ENCODE measurements around the gene BIN2. TPM values are rescaled to one million over a fixed set of nuclear protein-coding genes. Genes with fewer than 3 reads are reported as not detected.
"Not testable (repeated sequence)": the region's sequence is repeated elsewhere in the genome, so short reads cannot be mapped to it uniquely, and the experiment has no call there.

The BIN2 gene
- polyA plus RNA-seq, 1 donor from 2014 or later, result 93.8 TPM

DNA sequence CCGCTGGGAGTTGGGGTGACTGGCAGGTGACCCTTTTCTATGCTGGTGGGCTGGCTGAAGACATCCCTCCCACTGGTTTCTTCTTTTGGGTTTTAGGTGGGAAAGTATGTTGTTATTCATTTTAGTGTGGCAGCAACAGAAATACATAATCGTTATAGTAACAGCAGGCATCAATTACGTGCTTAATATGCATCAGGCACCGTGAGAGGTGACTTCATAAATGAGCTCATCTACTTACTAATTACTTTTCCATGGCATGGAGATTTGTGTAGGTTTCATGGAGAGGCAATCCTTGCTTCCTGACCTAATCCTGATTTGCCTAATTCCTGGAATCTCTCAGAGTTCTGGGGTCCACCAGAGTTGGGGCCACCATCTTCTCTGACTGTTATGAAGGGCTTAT is 35.9 kb upstream of the BIN2 start:
- no peak overlapping the region for H3K27ac Mint-ChIP-seq

DNA sequence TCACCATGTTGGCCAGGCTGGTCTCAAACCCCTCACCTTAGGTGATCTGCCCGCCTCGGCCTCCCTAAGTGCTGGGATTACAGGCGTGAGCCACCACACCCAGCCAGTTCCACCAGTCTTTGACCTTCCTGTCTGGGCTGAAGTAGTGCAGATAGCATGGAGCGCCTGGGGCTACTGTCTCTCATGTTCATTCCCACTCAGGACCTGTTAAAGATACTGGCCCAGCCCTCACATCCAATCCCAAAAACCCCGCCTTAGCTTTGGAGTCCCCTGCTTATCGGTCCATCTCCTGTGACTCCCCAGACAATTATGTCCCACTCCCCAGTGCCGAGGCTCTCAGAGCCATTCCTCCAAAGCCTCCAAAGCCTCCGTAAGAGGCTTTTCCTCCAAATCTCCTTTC is 34.5 kb upstream of the BIN2 start:
- no peak overlapping the region for H3K4me3 Mint-ChIP-seq
- H3K4me1 Mint-ChIP-seq, result peaks cover 10 to 18% (median 12%) of the 10 kb centered on the region in 3 donors
- H3K9me3 Mint-ChIP-seq, result no peaks in the 10 kb centered on the region
- H3K27ac Mint-ChIP-seq, result peak overlapping the region in 2 of 3 donors; percentile 49 to 59
- H3K27me3 Mint-ChIP-seq, result peaks cover 5% of the 10 kb centered on the region
- peaks cover 6% of the 10 kb centered on the region for H3K36me3 Mint-ChIP-seq

More for the DNA sequence above, 35.9 kb upstream of the BIN2 start:
- H3K27me3 Mint-ChIP-seq, result peaks cover 5% of the 10 kb centered on the region
- peaks cover 10 to 18% (median 12%) of the 10 kb centered on the region in 3 donors for H3K4me1 Mint-ChIP-seq
- peaks cover 6% of the 10 kb centered on the region for H3K36me3 Mint-ChIP-seq
- no peaks in the 10 kb centered on the region for H3K9me3 Mint-ChIP-seq
- H3K4me3 Mint-ChIP-seq, result no peak overlapping the region

- peak overlapping the region; percentile 8 to 87 (median 59) for H3K27ac Mint-ChIP-seq
- peaks cover 6% of the 10 kb centered on the region for H3K36me3 Mint-ChIP-seq
- H3K4me1 Mint-ChIP-seq, result peaks cover 10 to 18% (median 12%) of the 10 kb centered on the region in 3 donors
- H3K27me3 Mint-ChIP-seq, result peaks cover 5% of the 10 kb centered on the region
- H3K4me3 Mint-ChIP-seq, result peak overlapping the region in 3 of 4 donors; percentile 16 to 89 (median 78)
- H3K9me3 Mint-ChIP-seq, result no peaks in the 10 kb centered on the region
Observed at GRCh38 chr12:51357374-51358047, 33.5 kb upstream of the BIN2 start.

GRCh38 chr12:51351913-51352532 is 28.0 kb upstream of the BIN2 start:
- peaks cover 3% of the 10 kb centered on the region for H3K36me3 Mint-ChIP-seq
- no peaks in the 10 kb centered on the region for H3K9me3 Mint-ChIP-seq
- no peak overlapping the region for H3K4me3 Mint-ChIP-seq
- peaks cover under 1 to 2% (median 2%) of the 10 kb centered on the region in 3 donors for H3K4me1 Mint-ChIP-seq
- no peak overlapping the region for H3K27ac Mint-ChIP-seq
- H3K27me3 Mint-ChIP-seq, result no peaks in the 10 kb centered on the region

DNA sequence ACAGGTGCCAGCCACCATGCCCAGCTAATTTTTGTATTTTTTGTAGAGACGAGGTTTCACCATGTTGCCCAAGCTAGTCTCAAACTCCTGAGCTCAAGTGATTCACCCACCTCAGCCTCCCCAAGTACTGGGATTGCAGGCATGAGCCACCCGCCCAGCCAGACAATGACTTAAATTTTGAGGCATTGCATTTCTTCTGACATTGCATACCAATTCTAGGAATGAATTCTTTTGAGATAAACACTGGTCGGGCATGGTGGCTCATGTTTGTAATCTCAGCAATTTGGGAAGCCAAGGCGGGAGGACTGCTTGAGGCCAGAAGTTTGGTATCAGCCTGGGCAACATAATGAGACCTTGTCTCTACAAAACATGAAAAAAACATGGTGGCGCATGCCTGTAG is 25.1 kb upstream of the BIN2 start:
- Mint-ChIP-seq H3K36me3 (no peaks in the 10 kb centered on the region), H3K9me3 (no peaks in the 10 kb centered on the region), H3K4me1 (peaks cover 1 to 4% (median 3%) of the 10 kb centered on the region in 3 donors), H3K4me3 (no peak overlapping the region), H3K27ac (no peak overlapping the region), H3K27me3 (no peaks in the 10 kb centered on the region)

DNA sequence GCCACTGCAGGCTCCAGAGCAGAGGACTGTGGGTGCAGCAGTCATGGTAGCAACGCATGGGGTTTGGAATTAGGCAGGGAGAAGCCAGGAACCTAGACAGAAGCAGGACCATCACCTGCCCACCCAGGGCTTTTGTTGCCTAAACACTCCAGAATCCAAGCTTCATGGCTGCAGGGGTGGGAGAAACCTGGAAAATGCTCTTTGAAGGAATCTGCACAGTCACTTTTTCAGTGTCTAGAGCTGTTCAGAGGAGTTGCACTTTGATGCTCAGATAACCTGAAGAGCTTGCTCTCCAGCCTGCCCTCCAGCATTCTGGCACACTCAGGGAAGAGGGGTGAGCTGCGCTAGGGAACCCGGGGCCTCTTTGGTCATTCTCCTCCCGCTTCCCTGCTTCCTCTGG is 24.1 kb upstream of the BIN2 start:
- Mint-ChIP-seq H3K27ac (peak overlapping the region in 1 of 3 donors; percentile 47), H3K4me1 (peaks cover 8 to 11% (median 8%) of the 10 kb centered on the region in 3 donors), H3K36me3 (no peaks in the 10 kb centered on the region), H3K27me3 (no peaks in the 10 kb centered on the region), H3K9me3 (no peaks in the 10 kb centered on the region), H3K4me3 (no peak overlapping the region)

DNA sequence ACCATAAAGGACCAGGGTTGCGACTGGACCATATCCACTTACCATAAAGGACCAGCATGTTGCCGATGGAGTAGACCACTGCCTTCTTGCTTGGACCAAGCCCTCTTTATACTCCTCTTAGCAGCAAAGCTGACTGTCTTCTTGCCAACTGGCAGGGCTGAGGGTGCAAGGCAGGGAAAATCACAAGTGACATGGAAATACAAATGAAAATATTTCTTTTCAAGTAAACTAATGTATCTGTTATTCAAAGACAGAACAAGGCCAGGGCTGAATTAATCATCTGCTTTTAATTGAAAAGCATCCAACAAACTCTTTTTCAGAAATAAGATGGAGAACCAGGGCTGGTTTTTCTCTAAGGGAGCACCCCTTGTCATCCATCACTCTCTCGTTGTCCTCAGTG is 22.6 kb upstream of the BIN2 start, which contains the start of gene CELA1:
TSS of gene CELA1 (minus strand) at position 99 of the 400 bp plus-strand sequence. CDS start at position 58, 41 bp downstream.
- H3K9me3 Mint-ChIP-seq, result no peaks in the 10 kb centered on the region
- peaks cover 13 to 16% (median 14%) of the 10 kb centered on the region in 3 donors for H3K4me1 Mint-ChIP-seq
- no peaks in the 10 kb centered on the region for H3K27me3 Mint-ChIP-seq
- H3K27ac Mint-ChIP-seq, result peak within 1 kb of the TSS in 1 of 3 donors; percentile 47
- peak within 1 kb of the TSS in 1 of 4 donors; percentile 33 for H3K4me3 Mint-ChIP-seq
- H3K36me3 Mint-ChIP-seq, result no peaks in the 10 kb centered on the region

DNA sequence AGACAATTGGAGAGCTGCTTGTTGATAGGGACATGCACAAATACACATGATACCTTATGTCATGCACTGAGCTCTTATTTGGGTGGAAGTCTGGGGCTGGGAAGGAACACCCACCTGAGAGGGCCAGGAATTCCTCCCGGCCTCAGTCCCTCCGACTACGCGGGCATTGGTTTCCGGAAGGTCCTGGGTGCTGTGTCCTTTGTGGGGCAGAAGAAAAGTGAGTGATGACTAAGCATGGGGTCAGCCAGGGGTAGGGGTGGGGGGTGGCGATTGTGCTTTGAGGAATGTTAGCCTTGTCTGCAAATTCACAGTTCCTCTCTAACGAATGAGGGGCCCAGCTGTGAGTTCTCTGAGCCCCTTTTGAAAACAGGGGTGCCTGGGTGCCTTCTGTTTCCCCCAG is 21.7 kb upstream of the BIN2 start:
- Mint-ChIP-seq H3K36me3 (no peaks in the 10 kb centered on the region), H3K27ac (no peak overlapping the region), H3K4me1 (peaks cover 19 to 21% (median 20%) of the 10 kb centered on the region in 3 donors), H3K4me3 (peak overlapping the region in 1 of 4 donors; percentile 33), H3K9me3 (no peaks in the 10 kb centered on the region), H3K27me3 (no peaks in the 10 kb centered on the region)

GRCh38 chr12:51343201-51343600 is 19.2 kb upstream of the BIN2 start:
- Mint-ChIP-seq H3K4me3 (no peak overlapping the region), H3K9me3 (no peaks in the 10 kb centered on the region), H3K36me3 (no peaks in the 10 kb centered on the region), H3K27ac (peak overlapping the region in 1 of 3 donors; percentile 11), H3K27me3 (no peaks in the 10 kb centered on the region), H3K4me1 (peaks cover 19 to 21% (median 20%) of the 10 kb centered on the region in 3 donors)

- Mint-ChIP-seq H3K27ac (no peak overlapping the region), H3K9me3 (no peaks in the 10 kb centered on the region), H3K4me1 (peaks cover 19 to 21% (median 20%) of the 10 kb centered on the region in 3 donors)
Observed at GRCh38 chr12:51342416-51342815, 18.4 kb upstream of the BIN2 start.

GRCh38 chr12:51341251-51342007 is 17.5 kb upstream of the BIN2 start:
- H3K36me3 Mint-ChIP-seq, result no peaks in the 10 kb centered on the region
- H3K27ac Mint-ChIP-seq, result peak overlapping the region in 1 of 3 donors; percentile 21
- no peaks in the 10 kb centered on the region for H3K9me3 Mint-ChIP-seq
- peaks cover 19 to 21% (median 20%) of the 10 kb centered on the region in 3 donors for H3K4me1 Mint-ChIP-seq
- H3K27me3 Mint-ChIP-seq, result no peaks in the 10 kb centered on the region
- H3K4me3 Mint-ChIP-seq, result peak overlapping the region in 1 of 4 donors; percentile 74

More at GRCh38 chr12:51342416-51342815, 18.4 kb upstream of the BIN2 start:
- H3K4me3 Mint-ChIP-seq, result no peak overlapping the region
- H3K36me3 Mint-ChIP-seq, result no peaks in the 10 kb centered on the region
- no peaks in the 10 kb centered on the region for H3K27me3 Mint-ChIP-seq

DNA sequence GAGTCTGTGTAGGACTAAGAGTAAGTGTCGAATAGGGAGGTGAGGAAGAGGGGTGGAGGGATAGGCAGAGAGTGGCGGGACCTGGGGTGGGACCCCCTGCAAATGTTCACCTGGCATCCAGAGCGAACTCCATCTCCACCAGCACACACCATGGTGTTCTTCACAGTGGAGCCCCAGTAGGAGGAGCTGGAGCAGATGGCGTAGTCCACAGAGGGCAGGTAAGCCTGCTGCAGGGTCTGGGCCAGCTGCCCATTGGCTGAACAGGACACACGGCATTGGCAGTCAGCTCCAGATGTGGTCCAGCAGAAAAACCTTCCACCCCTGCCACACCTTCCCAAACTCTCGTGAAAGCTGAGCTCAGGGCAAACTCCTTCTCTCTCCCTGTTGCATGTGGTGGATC is 15.8 kb upstream of the BIN2 start:
- H3K9me3 Mint-ChIP-seq, result no peaks in the 10 kb centered on the region
- peaks cover 15 to 21% (median 20%) of the 10 kb centered on the region in 3 donors for H3K4me1 Mint-ChIP-seq
- no peaks in the 10 kb centered on the region for H3K36me3 Mint-ChIP-seq
- H3K27ac Mint-ChIP-seq, result no peak overlapping the region
- H3K27me3 Mint-ChIP-seq, result no peaks in the 10 kb centered on the region
- H3K4me3 Mint-ChIP-seq, result no peak overlapping the region

- H3K4me1 Mint-ChIP-seq, result peaks cover 6 to 11% (median 7%) of the 10 kb centered on the region in 3 donors
- H3K27ac Mint-ChIP-seq, H3K9me3 Mint-ChIP-seq, H3K27me3 Mint-ChIP-seq, H3K36me3 Mint-ChIP-seq: not testable (repeated sequence)
- H3K4me3 Mint-ChIP-seq, result peak overlapping the region in 1 of 4 donors; percentile 9
Observed at GRCh38 chr12:51337336-51337735, 13.4 kb upstream of the BIN2 start.

DNA sequence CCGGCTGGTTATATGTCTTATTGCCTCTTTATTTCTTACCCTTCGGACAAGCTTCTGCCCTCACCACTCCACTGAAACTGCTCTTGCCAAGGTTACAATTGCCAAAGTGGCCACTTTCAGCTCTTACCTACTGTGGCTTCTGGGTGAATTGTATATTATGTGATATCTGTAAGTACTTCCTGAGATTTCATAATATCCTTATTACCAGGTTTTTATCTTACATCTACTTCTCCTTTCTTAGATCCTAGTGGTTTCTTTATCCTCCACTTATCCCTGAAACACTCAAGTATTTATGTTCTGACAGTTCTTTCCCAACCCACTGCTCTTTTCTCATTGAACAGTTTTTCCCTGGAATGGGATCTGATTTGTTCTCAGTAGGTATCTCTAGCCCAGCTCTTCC is 12.0 kb upstream of the BIN2 start:
- Mint-ChIP-seq H3K27ac (peak overlapping the region in 1 of 3 donors; percentile 14), H3K4me3 (no peak overlapping the region), H3K9me3 (no peaks in the 10 kb centered on the region), H3K36me3 (no peaks in the 10 kb centered on the region), H3K27me3 (no peaks in the 10 kb centered on the region), H3K4me1 (peaks cover 0 to 6% (median 0%) of the 10 kb centered on the region in 3 donors)

- peaks cover 2% of the 10 kb centered on the region for H3K27me3 Mint-ChIP-seq
Observed at GRCh38 chr12:51334764-51335163, 10.8 kb upstream of the BIN2 start.

More at GRCh38 chr12:51334764-51335163, 10.8 kb upstream of the BIN2 start:
- Mint-ChIP-seq H3K9me3 (peaks cover 0 to 1% (median 0%) of the 10 kb centered on the region in 3 donors), H3K36me3 (no peaks in the 10 kb centered on the region), H3K4me3 (no peak overlapping the region), H3K4me1 (peaks cover 6 to 15% (median 7%) of the 10 kb centered on the region in 3 donors), H3K27ac (no peak overlapping the region)
